ENCODE results near the gene CCDC149.

- TF ChIP-seq ISL1 (CRISPR knock-in tag; IDR thresholded peaks at IDR 0.05): no peak
- TF ChIP-seq TOX (CRISPR knock-in tag; IDR thresholded peaks at IDR 0.05; ENCODE audit: borderline replicate concordance): no peak
- no peak for TF ChIP-seq ARNTL (CRISPR knock-in tag; IDR thresholded peaks at IDR 0.05; ENCODE audit: borderline replicate concordance, low read depth)
- no peak for TF ChIP-seq ESRRG (CRISPR knock-in tag; IDR thresholded peaks at IDR 0.05)
- TF ChIP-seq, protein P1, sequence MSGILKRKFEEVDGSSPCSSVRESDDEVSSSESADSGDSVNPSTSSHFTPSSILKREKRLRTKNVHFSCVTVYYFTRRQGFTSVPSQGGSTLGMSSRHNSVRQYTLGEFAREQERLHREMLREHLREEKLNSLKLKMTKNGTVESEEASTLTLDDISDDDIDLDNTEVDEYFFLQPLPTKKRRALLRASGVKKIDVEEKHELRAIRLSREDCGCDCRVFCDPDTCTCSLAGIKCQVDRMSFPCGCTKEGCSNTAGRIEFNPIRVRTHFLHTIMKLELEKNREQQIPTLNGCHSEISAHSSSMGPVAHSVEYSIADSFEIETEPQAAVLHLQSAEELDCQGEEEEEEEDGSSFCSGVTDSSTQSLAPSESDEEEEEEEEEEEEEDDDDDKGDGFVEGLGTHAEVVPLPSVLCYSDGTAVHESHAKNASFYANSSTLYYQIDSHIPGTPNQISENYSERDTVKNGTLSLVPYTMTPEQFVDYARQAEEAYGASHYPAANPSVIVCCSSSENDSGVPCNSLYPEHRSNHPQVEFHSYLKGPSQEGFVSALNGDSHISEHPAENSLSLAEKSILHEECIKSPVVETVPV (CRISPR knock-in tag; IDR thresholded peaks at IDR 0.05): no peak
- TF ChIP-seq RARB (CRISPR knock-in tag; IDR thresholded peaks at IDR 0.05): no peak
- no peak for TF ChIP-seq PATZ1 (CRISPR knock-in tag; IDR thresholded peaks at IDR 0.05; ENCODE audit: borderline replicate concordance)
Measured at GRCh38 chr4:24849756-24850155, 63.1 kb downstream of the CCDC149 start.

All from SK-N-SH treated with all-trans-retinoic acid at 6 μM for 48 hours (cell line).